ENCODE results near the gene ZBTB7B.
A peak's percentile ranks its signal among the peaks of the same experiment; 100 is the strongest.
"Not testable (repeated sequence)": the region's sequence is repeated elsewhere in the genome, so short reads cannot be mapped to it uniquely, and the experiment has no call there.

The ZBTB7B gene

GRCh38 chr1:154969246-154969645 is 33.4 kb upstream of the ZBTB7B start:
- no peak for DNase-seq

DNA sequence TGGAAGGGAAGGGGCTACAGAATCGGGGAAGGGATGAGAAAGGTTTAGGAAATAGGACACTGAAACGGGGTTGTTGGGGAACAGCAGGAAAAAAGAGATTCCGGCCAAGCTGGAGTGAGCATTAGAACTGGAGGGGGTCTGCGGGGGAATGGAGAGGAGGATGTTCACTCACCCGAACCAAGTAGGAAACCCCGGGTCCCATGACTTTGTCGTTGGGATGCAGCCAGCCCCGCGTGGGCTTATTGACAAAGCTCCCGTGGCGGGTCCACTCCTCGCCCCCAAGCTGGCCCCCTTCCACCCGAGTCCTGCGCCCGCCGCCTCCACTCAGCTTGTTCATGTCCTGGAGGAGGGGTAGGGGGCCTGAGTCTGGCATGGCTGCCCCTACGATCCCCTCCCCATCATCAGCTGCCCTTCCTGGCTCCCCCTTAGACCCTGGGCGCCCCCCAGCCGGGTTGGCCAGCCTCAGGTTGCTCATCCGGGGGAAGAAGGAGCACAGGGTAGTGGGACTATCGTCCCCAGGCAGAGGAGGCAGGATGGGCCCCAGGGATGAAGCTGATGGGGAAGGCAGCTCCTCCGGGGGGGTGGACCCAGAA is 32.6 kb upstream of the ZBTB7B start:
- DNase-seq: no peak

DNA sequence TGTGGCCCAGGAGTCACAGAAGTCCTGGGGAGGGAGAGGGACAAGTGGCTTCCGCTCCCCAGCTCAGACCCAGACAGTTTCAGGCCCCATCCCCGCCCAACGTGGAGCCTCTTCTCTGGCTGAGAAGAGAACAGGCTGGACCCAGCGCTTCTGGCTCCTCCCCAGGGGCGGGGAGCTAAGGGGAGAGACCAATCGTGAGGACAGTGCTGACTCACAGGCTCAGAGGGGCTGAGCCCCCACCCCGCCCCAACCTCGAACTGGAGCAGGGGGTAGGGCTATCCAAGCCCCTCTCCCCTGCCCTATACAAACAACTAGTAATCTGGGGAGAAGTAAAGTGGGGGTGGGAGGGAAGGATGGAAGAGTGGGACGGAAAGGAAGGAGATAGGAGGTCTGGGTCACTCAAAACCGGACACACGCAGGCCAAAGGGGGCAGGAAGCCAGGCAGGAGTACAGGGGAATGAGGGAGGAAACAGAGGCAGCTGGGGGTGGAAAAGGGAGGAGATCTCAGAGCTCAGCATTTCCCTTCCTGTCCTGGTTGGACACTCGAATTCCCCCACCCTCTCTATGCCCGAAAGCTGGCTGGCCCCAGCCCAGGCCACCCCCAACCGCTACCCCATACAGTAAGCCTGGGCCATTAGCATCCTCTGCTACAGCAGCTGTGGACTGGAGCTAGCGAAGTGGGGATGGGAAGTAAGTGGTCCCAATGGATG is 31.8 kb upstream of the ZBTB7B start, which contains the start of gene SHC1:
SHC1 (minus strand) TSS at position 117 of the 710 bp plus-strand sequence. CDS start 221 bp downstream, outside the sequence.
- DNase-seq: no peak

GRCh38 chr1:154971341-154971998 is 31.1 kb upstream of the ZBTB7B start:
- no peak for DNase-seq

DNA sequence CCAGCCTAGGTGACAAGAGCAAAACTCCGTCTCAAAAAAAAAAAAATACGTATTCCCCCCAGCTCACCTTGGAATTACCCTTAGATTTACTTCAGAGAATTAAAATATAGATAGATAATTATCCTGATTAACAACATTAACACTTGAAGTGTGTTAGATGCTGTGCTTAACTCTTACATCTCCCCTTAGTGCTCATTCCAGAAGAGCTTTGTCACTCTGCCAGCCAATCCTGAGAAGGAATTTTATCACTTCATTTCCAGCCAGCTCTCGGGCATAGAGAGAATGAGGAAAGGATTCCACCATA is 30.4 kb upstream of the ZBTB7B start:
- DNase-seq: no peak

DNA sequence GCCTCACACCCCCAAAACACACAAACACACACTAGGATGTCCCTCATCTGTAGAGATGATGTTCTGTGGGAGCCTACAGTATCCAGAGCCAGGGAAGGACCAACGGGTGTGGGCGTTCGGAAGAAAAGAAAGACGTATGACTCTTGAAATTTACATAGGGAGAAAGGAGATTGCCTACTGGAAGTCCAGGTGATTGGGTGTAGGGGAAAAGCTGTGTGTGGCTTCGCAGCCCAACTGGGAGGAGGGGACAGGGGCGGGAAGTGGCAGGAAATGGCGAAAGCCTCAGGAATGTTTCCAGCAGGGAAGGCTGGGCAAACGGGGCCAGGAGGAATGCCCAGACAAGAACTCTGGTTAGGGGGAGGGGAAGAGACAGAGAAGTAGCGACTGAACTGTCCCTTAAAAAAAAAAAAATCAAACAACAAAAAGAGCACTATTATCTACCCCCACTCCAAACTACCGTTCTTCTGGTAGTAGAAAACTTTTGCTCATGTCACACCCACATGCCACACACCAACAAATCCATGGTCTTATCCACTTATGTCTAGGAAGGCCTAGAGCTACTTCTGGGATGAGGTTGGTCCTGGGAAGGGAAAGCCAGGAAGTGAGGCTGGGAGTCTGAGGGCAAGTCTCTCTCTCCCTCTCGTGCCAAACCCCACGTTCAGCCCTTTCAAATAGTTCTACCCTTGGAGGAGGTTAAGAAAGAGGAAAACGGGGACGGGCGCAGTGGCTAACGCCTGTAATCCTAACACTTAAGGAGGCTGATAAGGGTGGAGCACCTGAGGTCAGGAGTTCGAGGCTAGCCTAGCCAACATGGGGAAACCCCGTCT is 29.9 kb upstream of the ZBTB7B start:
- DNase-seq: no peak

DNA sequence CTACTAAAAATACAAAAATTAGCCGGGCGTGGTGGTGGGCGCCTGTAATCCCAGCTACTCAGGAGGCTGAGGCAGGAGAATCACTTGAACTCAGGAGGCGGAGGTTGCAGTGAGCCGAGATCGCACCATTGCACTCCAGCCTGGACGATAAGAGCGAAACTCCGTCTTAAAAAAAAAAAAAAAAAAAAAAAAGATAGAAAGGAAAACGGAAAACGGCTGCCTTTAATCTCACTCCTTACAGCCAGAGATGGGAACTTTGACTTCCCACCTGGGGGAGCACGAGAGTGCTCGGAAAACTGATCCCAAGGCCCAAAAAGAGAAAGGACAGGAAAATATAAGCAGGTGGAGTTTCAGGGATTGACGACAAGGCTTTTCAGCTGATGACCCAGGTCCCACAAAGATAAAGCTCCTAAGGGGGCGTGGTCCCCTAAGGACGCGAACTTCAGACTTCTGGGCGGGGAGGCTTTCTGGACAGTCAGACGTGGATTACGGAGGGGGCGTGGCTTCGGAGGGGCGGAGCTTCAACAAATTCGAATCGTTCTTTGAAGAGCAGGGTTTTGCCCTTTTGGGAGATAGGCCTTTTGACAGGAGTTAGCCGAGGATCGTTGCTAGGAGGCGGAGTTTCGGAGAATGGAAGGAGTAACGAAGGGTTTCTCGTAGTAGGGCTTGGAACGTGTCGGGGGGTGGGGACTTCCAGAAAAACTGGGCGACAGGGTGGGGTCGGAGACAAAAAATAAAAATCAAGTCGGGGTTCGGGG is 29.1 kb upstream of the ZBTB7B start:
- DNase-seq: peak; percentile 85

DNA sequence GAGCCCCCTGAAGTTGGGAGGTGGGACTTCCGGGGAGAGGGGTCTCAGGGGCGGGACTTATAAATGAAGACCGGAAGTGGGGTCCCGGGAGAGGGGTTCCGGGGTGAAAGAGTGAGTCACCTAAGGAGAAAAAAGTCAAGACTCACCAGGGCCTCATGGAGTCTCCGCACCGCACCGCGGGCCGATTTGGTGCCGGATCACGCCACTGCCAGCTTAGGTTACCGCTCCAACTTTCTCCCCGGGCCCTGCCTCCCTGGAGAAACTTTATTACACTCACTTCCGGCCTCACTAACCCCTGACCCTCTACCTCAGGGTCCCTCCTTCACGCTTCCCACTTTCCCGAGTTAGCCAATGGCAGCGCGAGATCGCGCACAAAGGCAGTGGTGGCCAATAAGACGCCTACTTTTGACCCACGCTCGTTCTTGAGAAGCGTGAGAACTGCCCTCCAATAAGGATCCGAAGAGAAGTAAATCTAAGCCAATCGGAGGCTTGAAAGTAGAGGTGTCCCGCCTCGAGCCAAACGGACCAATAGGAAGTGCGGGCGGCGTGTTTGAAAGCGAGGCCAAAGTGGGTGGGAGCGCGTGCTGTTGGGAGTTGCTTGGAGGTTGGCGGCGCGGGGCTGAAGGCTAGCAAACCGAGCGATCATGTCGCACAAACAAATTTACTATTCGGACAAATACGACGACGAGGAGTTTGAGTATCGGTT is 28.3 kb upstream of the ZBTB7B start, which contains the start of gene CKS1B:
CKS1B (plus strand) TSS at position 580 of the 706 bp plus-strand sequence; CDS start at position 645, 65 bp downstream.
- peak; percentile 98 for DNase-seq

- peak; percentile 96 for DNase-seq
These were observed 27.7 kb upstream of the ZBTB7B start for GRCh38 chr1:154974808-154975408.

DNA sequence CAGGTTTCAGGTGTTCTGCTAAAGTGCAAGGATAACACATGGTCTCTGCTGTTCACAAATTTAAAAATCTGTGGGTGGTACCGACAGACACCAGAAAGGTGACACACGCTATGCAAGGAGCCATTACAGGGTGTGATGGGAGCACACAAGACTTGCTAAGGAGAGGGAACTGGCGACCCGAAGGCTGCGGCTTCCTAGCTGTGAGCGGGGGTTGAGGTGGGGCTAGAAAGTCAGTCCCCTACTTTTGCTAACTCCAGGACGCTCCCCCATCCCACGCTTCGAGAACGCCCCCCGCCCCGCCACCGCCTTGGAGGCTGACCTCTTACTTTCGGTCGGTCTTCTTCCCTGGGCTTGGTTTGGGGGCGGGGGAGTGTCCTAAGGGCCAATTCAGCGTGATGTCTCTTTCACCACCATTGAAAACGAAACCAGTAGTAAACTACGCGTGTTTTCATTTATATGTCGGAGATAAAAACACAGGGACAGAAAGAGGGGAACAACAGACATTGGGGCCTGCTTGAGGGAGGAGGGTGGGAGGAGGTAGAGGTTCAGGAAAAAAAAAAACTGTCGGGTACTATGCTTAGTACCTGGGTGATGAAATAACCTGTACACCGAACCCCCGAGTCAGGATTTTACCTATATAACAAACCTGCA is 27.1 kb upstream of the ZBTB7B start:
- no peak for DNase-seq

- DNase-seq: not testable (repeated sequence)
These were observed 24.8 kb upstream of the ZBTB7B start for GRCh38 chr1:154977762-154978161.

GRCh38 chr1:154978360-154978759 is 24.2 kb upstream of the ZBTB7B start:
- no peak for DNase-seq

DNA sequence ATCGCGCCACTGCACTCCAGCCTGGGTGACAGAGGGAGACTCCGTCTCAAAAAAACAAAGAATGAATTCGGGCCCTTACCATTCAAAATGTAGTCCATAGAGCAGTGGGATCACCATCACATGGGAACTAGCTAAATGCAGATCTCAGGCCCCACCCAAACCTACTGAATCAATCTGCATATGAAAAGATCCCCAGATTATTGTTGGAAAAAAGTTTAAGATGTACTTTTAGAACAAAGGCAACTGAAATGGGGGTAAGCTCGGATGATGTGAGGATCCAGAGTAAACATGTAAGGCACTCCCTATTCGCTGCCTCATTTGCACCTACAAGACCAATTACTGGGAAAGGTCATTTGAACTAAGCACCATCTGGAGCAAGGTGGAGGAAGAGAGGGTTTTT is 20.3 kb upstream of the ZBTB7B start:
- DNase-seq: no peak

DNA sequence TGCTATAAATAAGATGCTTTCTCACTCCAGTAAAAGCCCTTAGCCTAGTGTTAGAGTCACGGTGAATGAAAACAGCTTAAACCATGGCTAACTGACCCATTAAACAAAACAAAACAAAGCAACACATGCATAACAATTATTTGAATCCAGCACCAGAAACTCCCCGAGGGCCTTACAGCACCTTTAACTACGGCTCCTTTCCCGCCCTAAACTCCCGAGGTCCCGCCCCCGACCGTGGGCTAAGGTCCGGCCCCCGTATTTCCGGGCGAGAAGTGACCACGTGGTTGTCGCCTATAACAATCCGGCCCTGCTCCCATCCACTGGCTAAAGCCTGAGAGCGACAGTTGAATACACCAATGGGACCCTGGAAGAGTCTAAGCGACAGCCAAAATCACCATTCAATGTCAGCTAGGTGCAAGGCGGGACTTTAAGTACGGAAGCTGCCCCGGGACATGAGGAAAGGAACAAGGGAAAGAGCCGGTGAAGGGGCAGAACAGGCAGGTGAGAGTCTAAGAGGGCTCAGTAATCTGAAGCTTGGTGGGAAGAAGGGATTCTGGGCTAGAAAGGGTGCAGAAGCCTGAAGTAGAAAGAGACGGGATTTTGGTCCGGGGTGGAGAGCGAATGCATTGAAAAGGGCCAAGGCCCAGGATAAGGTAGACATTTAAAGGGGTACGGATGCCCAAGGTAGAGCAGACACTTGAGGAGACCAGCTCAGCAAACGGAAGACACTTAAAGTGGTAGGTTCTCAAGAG is 19.5 kb upstream of the ZBTB7B start, which contains the start of gene FLAD1:
FLAD1 (plus strand) TSS at position 448 of the 752 bp plus-strand sequence. CDS start 351 bp downstream, outside the sequence.
- peak; percentile 97 for DNase-seq

DNA sequence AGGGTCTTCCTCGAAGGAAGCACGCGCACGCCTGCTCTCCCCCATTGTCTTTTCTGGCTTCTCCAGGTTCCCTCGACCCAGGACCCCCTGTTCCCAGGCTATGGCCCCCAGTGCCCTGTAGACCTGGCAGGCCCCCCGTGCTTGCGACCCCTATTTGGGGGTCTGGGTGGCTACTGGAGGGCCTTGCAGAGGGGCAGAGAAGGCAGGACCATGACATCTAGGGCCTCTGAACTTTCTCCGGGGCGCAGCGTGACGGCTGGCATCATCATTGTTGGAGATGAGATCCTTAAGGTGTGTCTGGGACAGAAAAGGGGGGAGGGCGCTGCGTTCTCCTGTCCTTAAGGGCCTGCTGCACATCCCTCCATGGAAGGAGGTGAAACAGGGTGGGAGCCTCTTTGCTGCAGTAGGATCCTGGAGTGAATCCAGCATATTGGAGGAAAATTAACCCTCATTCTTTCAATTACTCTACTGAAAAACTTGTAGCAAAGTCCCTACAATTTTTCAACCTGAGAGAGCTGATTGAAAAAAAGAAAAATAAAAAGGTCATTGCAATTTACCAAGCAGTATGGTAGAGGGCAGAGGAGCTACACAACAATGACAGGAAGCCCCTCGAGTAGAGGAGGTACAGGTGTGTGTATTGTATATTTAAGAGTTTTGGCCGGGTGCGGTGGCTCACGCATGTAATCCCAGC is 18.7 kb upstream of the ZBTB7B start:
- no peak for DNase-seq

- DNase-seq: not testable (repeated sequence)
These were observed 15.9 kb upstream of the ZBTB7B start for GRCh38 chr1:154986736-154987135.

- no peak for DNase-seq
These were observed 15.3 kb upstream of the ZBTB7B start for GRCh38 chr1:154987326-154987725.

DNA sequence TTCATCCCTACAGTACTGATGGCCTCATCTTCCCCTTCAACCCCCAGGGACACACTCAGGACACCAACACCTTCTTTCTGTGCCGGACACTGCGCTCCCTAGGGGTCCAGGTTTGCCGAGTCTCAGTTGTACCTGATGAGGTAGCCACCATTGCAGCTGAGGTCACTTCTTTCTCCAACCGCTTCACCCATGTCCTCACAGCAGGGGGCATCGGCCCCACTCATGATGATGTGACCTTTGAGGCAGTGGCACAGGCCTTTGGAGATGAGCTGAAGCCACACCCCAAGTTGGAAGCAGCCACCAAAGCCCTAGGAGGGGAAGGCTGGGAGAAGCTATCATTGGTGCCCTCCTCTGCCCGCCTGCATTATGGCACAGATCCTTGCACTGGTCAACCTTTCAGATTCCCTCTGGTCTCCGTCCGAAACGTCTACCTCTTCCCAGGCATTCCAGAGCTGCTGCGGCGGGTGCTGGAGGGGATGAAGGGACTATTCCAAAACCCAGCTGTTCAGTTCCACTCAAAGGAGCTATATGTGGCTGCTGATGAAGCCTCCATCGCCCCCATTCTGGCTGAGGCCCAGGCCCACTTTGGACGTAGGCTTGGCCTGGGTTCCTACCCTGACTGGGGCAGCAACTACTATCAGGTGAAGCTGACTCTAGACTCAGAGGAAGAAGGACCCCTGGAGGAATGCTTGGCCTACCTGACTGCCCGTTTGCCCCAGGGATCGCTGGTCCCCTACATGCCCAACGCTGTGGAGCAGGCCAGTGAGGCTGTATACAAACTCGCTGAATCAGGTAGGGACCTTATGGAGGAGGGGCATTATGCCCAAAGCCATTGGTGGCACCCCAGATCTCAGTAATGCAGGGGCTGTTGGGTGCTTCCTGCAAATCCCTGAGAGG is 14.3 kb upstream of the ZBTB7B start:
- no peak for DNase-seq

All from central memory CD4-positive, alpha-beta T cell (primary cell).